ENCODE results near the gene MYL4.

MYL4 gene

GRCh38 chr17:47253541-47254402 lies 44.6 kb downstream of the MYL4 start, which contains the start of gene ITGB3:
Gene ITGB3, plus strand, starts transcription at chr17:47253827. Its CDS starts 35 bp downstream, at chr17:47253862.
- peak; percentile 72 for TF ChIP-seq CTCF (IDR thresholded peaks at IDR 0.05; ENCODE audit: control extremely low read depth, extremely low read depth, low read depth, missing control alignments)
- ChIA-PET POLR2A (interaction anchor here (1.2 kb wide), 1 partner anchor 34 kb away, joined by 3 read pairs; no protein-coding TSS in a partner anchor), CTCF (interaction anchor here (0.6 to 2.0 kb wide), 4 partner anchors 13 to 36 kb away, joined by 3 to 7 read pairs (median 4); no protein-coding TSS in a partner anchor)
- DNase-seq (ENCODE audit: extremely low spot score) = peak; percentile 85

GRCh38 chr17:47254403-47254943 lies 45.3 kb downstream of the MYL4 start:
- CTCF ChIA-PET = interaction anchor here (0.6 to 2.0 kb wide), 5 partner anchors 13 to 36 kb away, joined by 3 to 7 read pairs (median 4); no protein-coding TSS in a partner anchor
- POLR2A ChIA-PET = interaction anchor here (1.2 kb wide), 1 partner anchor 33 kb away, joined by 3 read pairs; no protein-coding TSS in a partner anchor
- no peak for DNase-seq (ENCODE audit: extremely low spot score)
- TF ChIP-seq CTCF (IDR thresholded peaks at IDR 0.05; ENCODE audit: control extremely low read depth, extremely low read depth, low read depth, missing control alignments) = no peak

GRCh38 chr17:47257651-47258339 lies 48.6 kb downstream of the MYL4 start:
- DNase-seq (ENCODE audit: extremely low spot score) = no peak
- ChIA-PET CTCF (interaction anchor here (0.7 to 2.6 kb wide), 4 partner anchors 9 to 28 kb away, joined by 3 to 15 read pairs (median 4); no protein-coding TSS in a partner anchor), POLR2A (no interaction called here)
- no peak for TF ChIP-seq CTCF (IDR thresholded peaks at IDR 0.05; ENCODE audit: control extremely low read depth, extremely low read depth, low read depth, missing control alignments)

- DNase-seq (ENCODE audit: extremely low spot score) = no peak
- ChIA-PET POLR2A (no interaction called here), CTCF (interaction anchor here (2.6 kb wide), 1 partner anchor 22 kb away, joined by 13 read pairs; no protein-coding TSS in a partner anchor)
- no peak for TF ChIP-seq CTCF (IDR thresholded peaks at IDR 0.05; ENCODE audit: control extremely low read depth, extremely low read depth, low read depth, missing control alignments)
Observed at GRCh38 chr17:47262586-47262985, 53.4 kb downstream of the MYL4 start.

GRCh38 chr17:47264166-47264565 lies 55.0 kb downstream of the MYL4 start:
- ChIA-PET CTCF (interaction anchor here (2.6 kb wide), 1 partner anchor 20 kb away, joined by 13 read pairs; no protein-coding TSS in a partner anchor), POLR2A (no interaction called here)
- no peak for TF ChIP-seq CTCF (IDR thresholded peaks at IDR 0.05; ENCODE audit: control extremely low read depth, extremely low read depth, low read depth, missing control alignments)
- no peak for DNase-seq (ENCODE audit: extremely low spot score)

- no peak for DNase-seq (ENCODE audit: extremely low spot score)
- no peak for TF ChIP-seq CTCF (IDR thresholded peaks at IDR 0.05; ENCODE audit: control extremely low read depth, extremely low read depth, low read depth, missing control alignments)
- ChIA-PET POLR2A (no interaction called here), CTCF (no interaction called here)
Observed at GRCh38 chr17:47265983-47266541, 56.9 kb downstream of the MYL4 start.

All from GM10248 (cell line).